SU-DHL-6 (cell line): ENCODE data around the gene EED.

Experiments
- CTCF ChIP-seq: fragments of 200-600 bp; sonication (generic); IDR thresholded peaks from one replicate; pipeline ENCODE4 v1.5.1; 2017; ENCODE audit warnings: antibody characterized with exemption, mild to moderate bottlenecking, low read length, moderate library complexity; ENCODE audit not compliant: insufficient read depth, poor library complexity, severe bottlenecking
- EZH2phosphoT487 ChIP-seq: fragments of 200-600 bp; sonication (generic), shearing (Covaris generic); conservative IDR thresholded peaks from 2 replicates; pipeline ENCODE4 v1.6.1; 2018; ENCODE audit warnings: mild to moderate bottlenecking, antibody characterized with exemption, low read length, moderate library complexity, mixed read lengths

GRCh38 chr11:86218125-86219084 is 26.1 kb upstream of the EED start:
- TF ChIP-seq CTCF (peak; percentile 80), EZH2phosphoT487 (no peak)
